Measurements from ENCODE around the gene HPSE2. TPM values are rescaled to one million over a fixed set of nuclear protein-coding genes. Genes with fewer than 3 reads are reported as not detected.
"Not testable (repeated sequence)": the region's sequence is repeated elsewhere in the genome, so short reads cannot be mapped to it uniquely, and the experiment has no call there.

HPSE2 gene
- total and polyA plus RNA-seq, 4 donors = 0.05 TPM; not detected in 3

- Histone ChIP-seq H3K9ac (ENCODE audit: low read depth in 1 of 2, low read length in 2 of 2) (no peak overlapping the region), H3K9me3 (ENCODE audit: control insufficient read depth in 4 of 4, low read length in 3 of 4) (no peaks in the 10 kb centered on the region), H3K4me1 (ENCODE audit: control insufficient read depth in 4 of 4, insufficient read depth in 4 of 4, low read length in 3 of 4) (no peaks in the 10 kb centered on the region), H3K27me3 (ENCODE audit: control insufficient read depth in 4 of 4, insufficient read depth in 4 of 4, low read length in 3 of 4) (peaks cover 0 to 5% (median 0%) of the 10 kb centered on the region in 4 donors), H3K36me3 (ENCODE audit: control insufficient read depth in 4 of 4, insufficient read depth in 3 of 4, low read depth in 1 of 4, low read length in 3 of 4) (no peaks in the 10 kb centered on the region), H3K27ac (ENCODE audit: low read depth in 1 of 2, low read length in 2 of 2) (no peak overlapping the region), H3K4me3 (ENCODE audit: low read depth in 1 of 3, low read length in 3 of 3) (no peak overlapping the region)
- DNase-seq (ENCODE audit: low spot score) = no peak
- TF ChIP-seq HNF4A (conservative IDR thresholded peaks at IDR 0.05) (no peak), NR2F2 (IDR thresholded peaks at IDR 0.05) (no peak), HNF4G (IDR thresholded peaks at IDR 0.05) (no peak), FOXA2 (IDR thresholded peaks at IDR 0.05) (no peak), EGR1 (IDR thresholded peaks at IDR 0.05; ENCODE audit: low read depth in 2 of 2) (no peak), JUND (IDR thresholded peaks at IDR 0.05) (no peak), CTCF (IDR thresholded peaks at IDR 0.05; ENCODE audit: low read depth, low read length, missing input control) (no peak), MAX (IDR thresholded peaks at IDR 0.05) (no peak), RAD21 (IDR thresholded peaks at IDR 0.05) (no peak)
- 62% methylated on average over 3 of the region's 3 CpGs for WGBS
Observed at GRCh38 chr10:98556061-98556460, 679.6 kb downstream of the HPSE2 start.

- H3K27me3 ChIP-seq (ENCODE audit: control insufficient read depth in 4 of 4, insufficient read depth in 4 of 4, low read length in 3 of 4) = peaks cover 0 to 5% (median 0%) of the 10 kb centered on the region in 4 donors
- no peak overlapping the region for H3K27ac ChIP-seq (ENCODE audit: low read depth in 1 of 2, low read length in 2 of 2)
- no peaks in the 10 kb centered on the region for H3K4me1 ChIP-seq (ENCODE audit: control insufficient read depth in 4 of 4, insufficient read depth in 4 of 4, low read length in 3 of 4)
- TF ChIP-seq ZBTB33 (IDR thresholded peaks at IDR 0.05) (no peak), EGR1 (IDR thresholded peaks at IDR 0.05; ENCODE audit: low read depth in 2 of 2) (no peak), YY1 (IDR thresholded peaks at IDR 0.05) (no peak), REST (IDR thresholded peaks at IDR 0.05) (no peak), CTCF (IDR thresholded peaks at IDR 0.05; ENCODE audit: low read depth, low read length, missing input control) (no peak), SP1 (IDR thresholded peaks at IDR 0.05) (no peak)
- WGBS = 27% methylated on average over 7 of the region's 7 CpGs
- H3K36me3 ChIP-seq (ENCODE audit: control insufficient read depth in 4 of 4, insufficient read depth in 3 of 4, low read depth in 1 of 4, low read length in 3 of 4) = no peaks in the 10 kb centered on the region
- DNase-seq (ENCODE audit: low spot score) = peak; percentile 35
- no peak overlapping the region for H3K9ac ChIP-seq (ENCODE audit: low read depth in 1 of 2, low read length in 2 of 2)
- H3K4me3 ChIP-seq (ENCODE audit: low read depth in 1 of 3, low read length in 3 of 3) = no peak overlapping the region
- no peaks in the 10 kb centered on the region for H3K9me3 ChIP-seq (ENCODE audit: control insufficient read depth in 4 of 4, low read length in 3 of 4)
Observed at GRCh38 chr10:98555021-98555619, 680.5 kb downstream of the HPSE2 start.

GRCh38 chr10:98541561-98541960, 694.1 kb downstream of the HPSE2 start:
- not testable (repeated sequence) for H3K27ac ChIP-seq (ENCODE audit: low read depth in 1 of 2, low read length in 2 of 2); H3K4me1 ChIP-seq (ENCODE audit: control insufficient read depth in 4 of 4, insufficient read depth in 4 of 4, low read length in 3 of 4); H3K9me3 ChIP-seq (ENCODE audit: control insufficient read depth in 4 of 4, low read length in 3 of 4); H3K27me3 ChIP-seq (ENCODE audit: control insufficient read depth in 4 of 4, insufficient read depth in 4 of 4, low read length in 3 of 4); H3K36me3 ChIP-seq (ENCODE audit: control insufficient read depth in 4 of 4, insufficient read depth in 3 of 4, low read depth in 1 of 4, low read length in 3 of 4); DNase-seq (ENCODE audit: low spot score); H3K9ac ChIP-seq (ENCODE audit: low read depth in 1 of 2, low read length in 2 of 2); H3K4me3 ChIP-seq (ENCODE audit: low read depth in 1 of 3, low read length in 3 of 3)
- WGBS = 65% methylated on average over 7 of the region's 7 CpGs
